Sigmoid colon (tissue), 7 donors: ENCODE measurements around the gene SUMO3. TPM values are rescaled to one million over a fixed set of nuclear protein-coding genes. Genes with fewer than 3 reads are reported as not detected.

Source experiments
- DNase-seq: peaks from one replicate; pipeline ENCODE4 v3.0.0-alpha.2; 2019
- H3K27ac ChIP-seq, 4 donors: fragments of 200-600 bp; sonication (generic); one replicate each; pipeline ENCODE4 v1.5.1; 2016 to 2019; ENCODE audit warnings: mild to moderate bottlenecking in 1 of 4
- H3K27me3 ChIP-seq, 3 donors: fragments of 200-600 bp; sonication (generic); one replicate each; pipeline ENCODE4 v1.5.1; 2019; ENCODE audit warnings: mild to moderate bottlenecking in 1 of 3
- H3K36me3 ChIP-seq, 4 donors: fragments of 200-600 bp; sonication (generic); one replicate each; pipeline ENCODE4 v1.5.1; 2016 to 2019
- H3K4me1 ChIP-seq, 4 donors: fragments of 200-600 bp; sonication (generic); one replicate each; pipeline ENCODE4 v1.5.1; 2017 to 2019
- H3K4me3 ChIP-seq, 4 donors: fragments of 200-600 bp; sonication (generic); one replicate each; pipeline ENCODE4 v1.5.1; 2017 to 2019; ENCODE audit warnings: mild to moderate bottlenecking in 2 of 4, moderate library complexity in 1 of 4
- H3K9me3 ChIP-seq, 4 donors: fragments of 200-600 bp in 3 of 4; sonication (generic) in 3 of 4; one replicate each; pipeline versions ENCODE4 v1.5.1 to v1.6.1; 2013 to 2019
- CTCF ChIP-seq, 4 experiments: fragments of 450-650 bp in 3 of 4; fragments of 200-600 bp in 1 of 4; IDR thresholded peaks; one replicate each; pipeline ENCODE4 v1.5.1; 2016 to 2019; ENCODE audit warnings: antibody characterized with exemption in 4 of 4, mild to moderate bottlenecking in 3 of 4, moderate library complexity in 2 of 4
- EP300 ChIP-seq, 4 donors: sonication (generic); formaldehyde crosslinking; IDR thresholded peaks; one replicate each; pipeline ENCODE4 v1.6.1; 2017; ENCODE audit warnings: antibody characterized with exemption in 4 of 4
- POLR2A ChIP-seq, 2 donors: fragments of 450-650 bp; IDR thresholded peaks; one replicate each; pipeline ENCODE4 v1.6.1; 2016; ENCODE audit warnings: antibody characterized with exemption in 2 of 2, mild to moderate bottlenecking in 2 of 2, moderate library complexity in 2 of 2
- POLR2AphosphoS5 ChIP-seq, 4 donors: sonication (generic); formaldehyde crosslinking; IDR thresholded peaks; one replicate each; pipeline ENCODE4 v1.6.1; 2017; ENCODE audit warnings: antibody characterized with exemption in 4 of 4
- WGBS, 2 donors: extraction: QIAGEN DNeasy Blood & Tissue Kit; methylation state at CpG; one replicate each; pipeline ENCODE4 v1.1.7; 2013; 5-methylcytosine and 5-hydroxymethylcytosine counted together
- intact Hi-C: fragments of 100-400 bp; cut with DNase I; formaldehyde crosslinking; loops from one replicate; pipeline ENCODE4 v1.15.1; 2023
- polyA plus RNA-seq, 3 donors: library from polyadenylated mRNA; stranded (reverse); fragments of 200-250 nt; gene quantifications; one replicate each; pipeline ENCODE4 v1.2.3, GENCODE V29; 2013
- total RNA-seq, 4 donors: library from RNA; depleted of rRNA; stranded (reverse); fragments of >200 nt; gene quantifications; one replicate each; pipeline ENCODE4 v1.1.0, GENCODE V29; 2016
- donor health status: healthy with polysubstance abuse.
- donor health status: Bipolar disorder and iron deficiency.
- donor health status: healthy.

SUMO3 gene
- total and polyA plus RNA-seq, 7 donors: 52.4 to 104 (median 60.1) TPM

- Histone ChIP-seq H3K27me3 (no peaks in the 10 kb centered on the region), H3K4me3 (no peak overlapping the region), H3K9me3 (no peaks in the 10 kb centered on the region), H3K27ac (no peak overlapping the region), H3K36me3 (no peaks in the 10 kb centered on the region), H3K4me1 (peaks cover 0 to 7% (median 6%) of the 10 kb centered on the region in 4 donors)
- TF ChIP-seq POLR2AphosphoS5 (IDR thresholded peaks at IDR 0.05) (no peak), CTCF (IDR thresholded peaks at IDR 0.05) (no peak), POLR2A (IDR thresholded peaks at IDR 0.05) (no peak)
- intact Hi-C loops: no loop called here
- no peak for DNase-seq
- WGBS, 2 donors: 12 to 61% methylated on average over 3 of the region's 3 CpGs
Measured at GRCh38 chr21:44836349-44836665, 18.4 kb upstream of the SUMO3 start.

- H3K9me3 ChIP-seq: no peaks in the 10 kb centered on the region
- no peak for TF ChIP-seq CTCF (IDR thresholded peaks at IDR 0.05)
- no peak for TF ChIP-seq POLR2AphosphoS5 (IDR thresholded peaks at IDR 0.05)
- no peak for TF ChIP-seq EP300 (IDR thresholded peaks at IDR 0.05)
- TF ChIP-seq POLR2A (IDR thresholded peaks at IDR 0.05): no peak
- WGBS, 2 donors: 64 to 74% methylated on average over 8 of the region's 8 CpGs
- no peak overlapping the region for H3K4me3 ChIP-seq
- no peaks in the 10 kb centered on the region for H3K36me3 ChIP-seq
- H3K27me3 ChIP-seq: no peaks in the 10 kb centered on the region
- no peak overlapping the region for H3K27ac ChIP-seq
- DNase-seq: no peak
- H3K4me1 ChIP-seq: peaks cover 0 to 7% (median 6%) of the 10 kb centered on the region in 4 donors
- intact Hi-C loops: no loop called here
Measured at GRCh38 chr21:44835647-44835973, 17.7 kb upstream of the SUMO3 start.

GRCh38 chr21:44834951-44835646, 17.2 kb upstream of the SUMO3 start:
- no peak for TF ChIP-seq EP300 (IDR thresholded peaks at IDR 0.05)
- no peak for TF ChIP-seq POLR2A (IDR thresholded peaks at IDR 0.05)
- TF ChIP-seq POLR2AphosphoS5 (IDR thresholded peaks at IDR 0.05): no peak
- no peak for TF ChIP-seq CTCF (IDR thresholded peaks at IDR 0.05)
- DNase-seq: no peak
- whole genome bisulfite sequencing, 2 donors: 25 to 78% methylated on average over 29 of the region's 29 CpGs
- no peak overlapping the region for H3K4me3 ChIP-seq
- H3K27me3 ChIP-seq: no peaks in the 10 kb centered on the region
- no peak overlapping the region for H3K27ac ChIP-seq
- intact Hi-C loops: no loop called here
- no peaks in the 10 kb centered on the region for H3K9me3 ChIP-seq
- H3K36me3 ChIP-seq: no peaks in the 10 kb centered on the region
- peaks cover 0 to 7% (median 6%) of the 10 kb centered on the region in 4 donors for H3K4me1 ChIP-seq

- no peaks in the 10 kb centered on the region for H3K9me3 ChIP-seq
- WGBS, 2 donors: 84 to 90% methylated on average over 26 of the region's 26 CpGs
- H3K27ac ChIP-seq: no peak overlapping the region
- H3K4me3 ChIP-seq: no peak overlapping the region
- TF ChIP-seq POLR2AphosphoS5 (IDR thresholded peaks at IDR 0.05) (no peak), EP300 (IDR thresholded peaks at IDR 0.05) (no peak), CTCF (IDR thresholded peaks at IDR 0.05) (no peak), POLR2A (IDR thresholded peaks at IDR 0.05) (no peak)
- no peaks in the 10 kb centered on the region for H3K36me3 ChIP-seq
- H3K27me3 ChIP-seq: no peaks in the 10 kb centered on the region
- peaks cover 0 to 7% (median 6%) of the 10 kb centered on the region in 4 donors for H3K4me1 ChIP-seq
- intact Hi-C loops: no loop called here
- no peak for DNase-seq
Measured at GRCh38 chr21:44834231-44834950, 16.5 kb upstream of the SUMO3 start.
